ENCODE results near the gene GPA33. TPM values are rescaled to one million over a fixed set of nuclear protein-coding genes. Genes with fewer than 3 reads are reported as not detected.

GPA33 gene
- polyA plus RNA-seq, 1 donor from 2014 or later = 0.14 TPM

GRCh38 chr1:167016100-167016750 is 74.0 kb downstream of the GPA33 start:
- Histone ChIP-seq H3K27ac (ENCODE audit: low read length) (no peak overlapping the region), H3K36me3 (ENCODE audit: insufficient read depth, low read length) (no peaks in the 10 kb centered on the region), H2AFZ (ENCODE audit: low read depth, low read length) (no peak overlapping the region), H3K9me3 (ENCODE audit: low read length) (no peaks in the 10 kb centered on the region), H3F3A (ENCODE audit: insufficient read depth, low read length, poor library complexity, severe bottlenecking) (no peaks in the 10 kb centered on the region), H3K9me2 (ENCODE audit: insufficient read depth, low read length) (no peaks in the 10 kb centered on the region), H3K4me2 (ENCODE audit: low read length) (no peak overlapping the region), H3K27me3 (ENCODE audit: insufficient read depth, low read depth, low read length) (no peaks in the 10 kb centered on the region), H3K79me2 (replicated peaks; ENCODE audit: insufficient read depth, low read length) (no peaks in the 10 kb centered on the region), H3K9ac (ENCODE audit: low read length) (no peak overlapping the region), H4K20me1 (ENCODE audit: insufficient read depth) (no peaks in the 10 kb centered on the region), H3K4me3 (ENCODE audit: low read length) (no peak overlapping the region)
- TF ChIP-seq POLR2AphosphoS5 (IDR thresholded peaks at IDR 0.05) = no peak
- TF ChIP-seq REST (IDR thresholded peaks at IDR 0.05; ENCODE audit: borderline replicate concordance) = no peak
- TF ChIP-seq SMC3 (conservative IDR thresholded peaks at IDR 0.05; ENCODE audit: poor library complexity) = no peak
- TF ChIP-seq, protein P1, sequence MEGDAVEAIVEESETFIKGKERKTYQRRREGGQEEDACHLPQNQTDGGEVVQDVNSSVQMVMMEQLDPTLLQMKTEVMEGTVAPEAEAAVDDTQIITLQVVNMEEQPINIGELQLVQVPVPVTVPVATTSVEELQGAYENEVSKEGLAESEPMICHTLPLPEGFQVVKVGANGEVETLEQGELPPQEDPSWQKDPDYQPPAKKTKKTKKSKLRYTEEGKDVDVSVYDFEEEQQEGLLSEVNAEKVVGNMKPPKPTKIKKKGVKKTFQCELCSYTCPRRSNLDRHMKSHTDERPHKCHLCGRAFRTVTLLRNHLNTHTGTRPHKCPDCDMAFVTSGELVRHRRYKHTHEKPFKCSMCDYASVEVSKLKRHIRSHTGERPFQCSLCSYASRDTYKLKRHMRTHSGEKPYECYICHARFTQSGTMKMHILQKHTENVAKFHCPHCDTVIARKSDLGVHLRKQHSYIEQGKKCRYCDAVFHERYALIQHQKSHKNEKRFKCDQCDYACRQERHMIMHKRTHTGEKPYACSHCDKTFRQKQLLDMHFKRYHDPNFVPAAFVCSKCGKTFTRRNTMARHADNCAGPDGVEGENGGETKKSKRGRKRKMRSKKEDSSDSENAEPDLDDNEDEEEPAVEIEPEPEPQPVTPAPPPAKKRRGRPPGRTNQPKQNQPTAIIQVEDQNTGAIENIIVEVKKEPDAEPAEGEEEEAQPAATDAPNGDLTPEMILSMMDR (IDR thresholded peaks at IDR 0.05; ENCODE audit: poor library complexity, severe bottlenecking) = no peak
- TF ChIP-seq EZH2 (IDR thresholded peaks at IDR 0.05; ENCODE audit: borderline replicate concordance, insufficient read depth, low read length, poor library complexity, severe bottlenecking) = no peak
- no peak for TF ChIP-seq MXI1 (conservative IDR thresholded peaks at IDR 0.05; ENCODE audit: poor library complexity, severe bottlenecking)
- no peak for TF ChIP-seq TAF1 (IDR thresholded peaks at IDR 0.05; ENCODE audit: low read depth)
- TF ChIP-seq EP300 (conservative IDR thresholded peaks at IDR 0.05; ENCODE audit: poor library complexity, severe bottlenecking) = no peak
- no peak for TF ChIP-seq RAD21 (conservative IDR thresholded peaks at IDR 0.05)

DNA sequence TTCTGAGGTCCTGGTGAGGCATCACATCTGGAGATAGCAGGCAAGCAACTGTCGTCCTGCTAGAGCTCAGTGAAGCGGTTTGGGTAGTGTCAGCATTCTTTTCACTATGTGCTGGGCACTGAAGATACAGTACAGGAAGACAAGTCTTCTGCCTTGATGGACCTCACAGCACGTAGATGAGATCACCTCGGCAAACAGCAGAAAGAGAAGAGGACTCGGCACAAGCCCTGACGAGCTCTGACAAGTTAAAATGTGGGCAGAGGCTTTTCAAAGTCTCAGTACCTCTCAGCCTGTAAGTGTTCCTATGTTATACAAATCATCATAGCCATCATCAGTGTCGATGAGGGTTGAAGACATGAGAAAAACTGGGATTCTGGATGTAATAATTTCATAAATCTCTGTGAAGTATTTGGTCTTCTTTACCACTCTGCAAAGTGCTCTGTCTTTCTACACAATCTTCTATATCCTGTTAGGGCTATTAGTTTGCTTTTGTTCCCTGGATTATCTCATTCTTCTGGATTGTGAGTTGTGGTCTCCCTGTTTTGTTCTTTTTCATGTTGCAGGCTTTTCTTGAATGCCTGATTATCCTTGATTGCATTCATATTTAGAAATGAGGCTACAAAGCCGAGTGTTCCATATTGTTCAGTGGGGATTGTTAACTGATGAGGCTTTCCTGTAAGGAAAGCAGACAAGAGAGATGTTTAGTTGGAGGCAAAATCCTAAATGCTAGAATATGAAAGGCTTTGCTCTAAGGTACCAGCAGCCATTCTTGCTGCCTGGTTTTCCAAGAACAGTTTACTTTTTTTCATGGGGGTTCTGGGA is 76.9 kb downstream of the GPA33 start:
- no peak overlapping the region for H2AFZ ChIP-seq (ENCODE audit: low read depth, low read length)

More for the DNA sequence above, 76.9 kb downstream of the GPA33 start:
- no peaks in the 10 kb centered on the region for H3F3A ChIP-seq (ENCODE audit: insufficient read depth, low read length, poor library complexity, severe bottlenecking)
- H3K36me3 ChIP-seq (ENCODE audit: insufficient read depth, low read length) = no peaks in the 10 kb centered on the region
- H3K4me3 ChIP-seq (ENCODE audit: low read length) = no peak overlapping the region
- H3K4me2 ChIP-seq (ENCODE audit: low read length) = no peak overlapping the region
- no peaks in the 10 kb centered on the region for H4K20me1 ChIP-seq (ENCODE audit: insufficient read depth)
- no peaks in the 10 kb centered on the region for H3K9me2 ChIP-seq (ENCODE audit: insufficient read depth, low read length)
- H3K79me2 ChIP-seq (replicated peaks; ENCODE audit: insufficient read depth, low read length) = no peaks in the 10 kb centered on the region
- no peak for TF ChIP-seq EZH2 (IDR thresholded peaks at IDR 0.05; ENCODE audit: borderline replicate concordance, insufficient read depth, low read length, poor library complexity, severe bottlenecking)
- TF ChIP-seq, protein P1 (IDR thresholded peaks at IDR 0.05; ENCODE audit: poor library complexity, severe bottlenecking) = no peak
- no peak for TF ChIP-seq REST (IDR thresholded peaks at IDR 0.05; ENCODE audit: borderline replicate concordance)
- no peak for TF ChIP-seq EP300 (conservative IDR thresholded peaks at IDR 0.05; ENCODE audit: poor library complexity, severe bottlenecking)
- TF ChIP-seq TAF1 (IDR thresholded peaks at IDR 0.05; ENCODE audit: low read depth) = no peak
- TF ChIP-seq MXI1 (conservative IDR thresholded peaks at IDR 0.05; ENCODE audit: poor library complexity, severe bottlenecking) = no peak
- TF ChIP-seq RAD21 (conservative IDR thresholded peaks at IDR 0.05) = no peak
- H3K9me3 ChIP-seq (ENCODE audit: low read length) = no peaks in the 10 kb centered on the region
- no peaks in the 10 kb centered on the region for H3K27me3 ChIP-seq (ENCODE audit: insufficient read depth, low read depth, low read length)
- H3K9ac ChIP-seq (ENCODE audit: low read length) = no peak overlapping the region
- no peak overlapping the region for H3K27ac ChIP-seq (ENCODE audit: low read length)

Data from neural cell (in vitro differentiated cells).